ENCODE results near the gene MED22.

The MED22 gene

GRCh38 chr9:133347985-133348717 is at the start of gene MED22, which contains the start of gene RPL7A:
TSS of gene MED22 (minus strand) at chr9:133348131. CDS start at chr9:133346662, 1,469 bp downstream.
TSS of gene RPL7A (plus strand) at chr9:133348218. CDS start at chr9:133348244, 26 bp downstream.
- peak; percentile 83 for ATAC-seq
- TF ChIP-seq, protein P1, sequence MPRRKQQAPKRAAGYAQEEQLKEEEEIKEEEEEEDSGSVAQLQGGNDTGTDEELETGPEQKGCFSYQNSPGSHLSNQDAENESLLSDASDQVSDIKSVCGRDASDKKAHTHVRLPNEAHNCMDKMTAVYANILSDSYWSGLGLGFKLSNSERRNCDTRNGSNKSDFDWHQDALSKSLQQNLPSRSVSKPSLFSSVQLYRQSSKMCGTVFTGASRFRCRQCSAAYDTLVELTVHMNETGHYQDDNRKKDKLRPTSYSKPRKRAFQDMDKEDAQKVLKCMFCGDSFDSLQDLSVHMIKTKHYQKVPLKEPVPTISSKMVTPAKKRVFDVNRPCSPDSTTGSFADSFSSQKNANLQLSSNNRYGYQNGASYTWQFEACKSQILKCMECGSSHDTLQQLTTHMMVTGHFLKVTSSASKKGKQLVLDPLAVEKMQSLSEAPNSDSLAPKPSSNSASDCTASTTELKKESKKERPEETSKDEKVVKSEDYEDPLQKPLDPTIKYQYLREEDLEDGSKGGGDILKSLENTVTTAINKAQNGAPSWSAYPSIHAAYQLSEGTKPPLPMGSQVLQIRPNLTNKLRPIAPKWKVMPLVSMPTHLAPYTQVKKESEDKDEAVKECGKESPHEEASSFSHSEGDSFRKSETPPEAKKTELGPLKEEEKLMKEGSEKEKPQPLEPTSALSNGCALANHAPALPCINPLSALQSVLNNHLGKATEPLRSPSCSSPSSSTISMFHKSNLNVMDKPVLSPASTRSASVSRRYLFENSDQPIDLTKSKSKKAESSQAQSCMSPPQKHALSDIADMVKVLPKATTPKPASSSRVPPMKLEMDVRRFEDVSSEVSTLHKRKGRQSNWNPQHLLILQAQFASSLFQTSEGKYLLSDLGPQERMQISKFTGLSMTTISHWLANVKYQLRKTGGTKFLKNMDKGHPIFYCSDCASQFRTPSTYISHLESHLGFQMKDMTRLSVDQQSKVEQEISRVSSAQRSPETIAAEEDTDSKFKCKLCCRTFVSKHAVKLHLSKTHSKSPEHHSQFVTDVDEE (CRISPR knock-in tag; IDR thresholded peaks at IDR 0.05) = 0 out of 2 replicates have a peak, but pooled peaks have one; percentile 17
- TF ChIP-seq ZNF8 (CRISPR knock-in tag; IDR thresholded peaks at IDR 0.05) = no peak

DNA sequence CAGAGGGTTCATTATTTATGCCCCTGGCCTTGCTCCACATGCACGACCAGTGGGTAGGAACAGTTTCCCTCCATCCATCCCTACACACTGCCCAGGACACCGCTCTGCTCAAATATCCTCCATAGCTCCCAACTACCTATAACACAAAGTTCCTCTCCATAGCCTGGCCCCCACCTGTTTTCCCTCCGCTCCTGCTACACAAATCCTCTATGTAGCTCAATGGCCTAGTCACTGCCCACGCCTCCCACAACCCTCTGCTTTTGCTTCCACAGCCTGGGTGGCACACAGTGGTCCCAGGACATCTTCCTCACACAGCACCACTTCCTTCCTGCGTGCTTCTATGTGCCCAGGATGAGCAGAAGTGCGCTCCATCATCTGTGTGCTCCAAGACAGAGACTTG is 49.4 kb upstream of the MED22 start:
- no peak for ATAC-seq
- TF ChIP-seq ZFP3 (CRISPR knock-in tag; IDR thresholded peaks at IDR 0.05) (no peak), ZNF70 (CRISPR knock-in tag; IDR thresholded peaks at IDR 0.05) (no peak), ZC3H10 (CRISPR knock-in tag; IDR thresholded peaks at IDR 0.05) (no peak), PPARA (CRISPR knock-in tag; IDR thresholded peaks at IDR 0.05; ENCODE audit: borderline replicate concordance) (no peak)

DNA sequence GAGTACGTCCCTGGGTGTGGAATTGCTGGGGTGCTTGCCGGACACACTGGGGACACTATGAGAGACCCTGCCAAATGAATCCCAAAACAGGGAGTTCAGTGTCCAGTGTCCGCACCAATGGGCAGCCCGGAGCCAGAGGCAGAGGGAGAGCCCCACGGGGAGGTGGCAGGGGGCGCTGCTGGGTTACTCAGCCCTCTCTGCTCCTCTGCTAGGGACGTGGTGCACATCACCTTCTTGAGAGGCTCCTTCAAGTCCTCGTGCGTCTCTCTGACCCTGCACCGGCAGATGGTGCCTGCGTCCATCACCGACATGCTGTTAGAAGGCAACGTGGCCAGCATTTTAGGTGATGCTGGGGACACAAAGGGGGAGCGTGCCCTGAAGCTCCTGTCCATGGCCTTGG is 49.0 kb upstream of the MED22 start:
- no peak for TF ChIP-seq ESRRG (CRISPR knock-in tag; IDR thresholded peaks at IDR 0.05)
- peak; percentile 68 for ATAC-seq

DNA sequence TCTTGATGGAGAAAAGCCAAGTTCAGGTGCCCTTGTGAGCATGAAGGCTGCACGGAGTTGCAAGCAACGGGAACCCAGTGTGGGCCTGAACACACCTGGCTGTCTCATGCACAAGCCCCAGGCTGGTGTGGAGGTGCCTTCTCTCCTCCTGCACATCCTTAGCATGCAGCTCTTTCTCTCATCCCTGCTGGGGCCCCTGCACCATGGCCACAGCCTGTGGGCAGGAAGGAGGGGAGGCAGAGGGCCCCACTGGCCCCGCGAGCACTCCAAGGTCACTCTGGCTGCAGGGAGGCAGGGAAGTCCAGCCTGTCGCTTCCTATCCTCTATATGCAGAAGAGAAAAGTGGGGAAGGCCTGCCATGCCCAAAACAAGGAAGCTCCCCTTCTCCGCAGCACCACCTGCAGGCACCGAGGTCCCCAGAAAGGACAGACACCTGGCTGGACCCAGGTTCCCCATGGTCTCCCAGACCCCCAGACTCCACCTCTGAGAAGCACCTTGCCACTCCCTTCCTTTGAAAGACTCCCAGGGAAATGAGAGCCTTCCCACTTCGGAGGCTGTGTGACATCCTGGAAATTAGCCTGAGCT is 46.8 kb upstream of the MED22 start:
- TF ChIP-seq ZNF70 (CRISPR knock-in tag; IDR thresholded peaks at IDR 0.05) (no peak), RARB (CRISPR knock-in tag; IDR thresholded peaks at IDR 0.05) (no peak), PPARA (CRISPR knock-in tag; IDR thresholded peaks at IDR 0.05; ENCODE audit: borderline replicate concordance) (no peak), BACH2 (CRISPR knock-in tag; IDR thresholded peaks at IDR 0.05; ENCODE audit: borderline replicate concordance) (no peak), CSDC2 (CRISPR knock-in tag; IDR thresholded peaks at IDR 0.05) (no peak), OSR1 (CRISPR knock-in tag; IDR thresholded peaks at IDR 0.05) (no peak), ZFP30 (CRISPR knock-in tag; IDR thresholded peaks at IDR 0.05) (no peak), POU6F1 (CRISPR knock-in tag; IDR thresholded peaks at IDR 0.05; ENCODE audit: borderline replicate concordance, low read depth) (no peak), ZNF8 (CRISPR knock-in tag; IDR thresholded peaks at IDR 0.05) (no peak), ARNTL (CRISPR knock-in tag; IDR thresholded peaks at IDR 0.05; ENCODE audit: borderline replicate concordance, low read depth) (no peak), ZNF565 (CRISPR knock-in tag; conservative IDR thresholded peaks at IDR 0.05; ENCODE audit: low read depth) (no peak), ISL1 (CRISPR knock-in tag; IDR thresholded peaks at IDR 0.05) (no peak), SNAI2 (CRISPR knock-in tag; IDR thresholded peaks at IDR 0.05) (no peak), ZC3H10 (CRISPR knock-in tag; IDR thresholded peaks at IDR 0.05) (no peak), ZFP3 (CRISPR knock-in tag; IDR thresholded peaks at IDR 0.05) (no peak), CREB5 (CRISPR knock-in tag; IDR thresholded peaks at IDR 0.05; ENCODE audit: low read depth) (no peak)
- TF ChIP-seq, protein P1 (CRISPR knock-in tag; IDR thresholded peaks at IDR 0.05) = no peak
- TF ChIP-seq, protein P2, sequence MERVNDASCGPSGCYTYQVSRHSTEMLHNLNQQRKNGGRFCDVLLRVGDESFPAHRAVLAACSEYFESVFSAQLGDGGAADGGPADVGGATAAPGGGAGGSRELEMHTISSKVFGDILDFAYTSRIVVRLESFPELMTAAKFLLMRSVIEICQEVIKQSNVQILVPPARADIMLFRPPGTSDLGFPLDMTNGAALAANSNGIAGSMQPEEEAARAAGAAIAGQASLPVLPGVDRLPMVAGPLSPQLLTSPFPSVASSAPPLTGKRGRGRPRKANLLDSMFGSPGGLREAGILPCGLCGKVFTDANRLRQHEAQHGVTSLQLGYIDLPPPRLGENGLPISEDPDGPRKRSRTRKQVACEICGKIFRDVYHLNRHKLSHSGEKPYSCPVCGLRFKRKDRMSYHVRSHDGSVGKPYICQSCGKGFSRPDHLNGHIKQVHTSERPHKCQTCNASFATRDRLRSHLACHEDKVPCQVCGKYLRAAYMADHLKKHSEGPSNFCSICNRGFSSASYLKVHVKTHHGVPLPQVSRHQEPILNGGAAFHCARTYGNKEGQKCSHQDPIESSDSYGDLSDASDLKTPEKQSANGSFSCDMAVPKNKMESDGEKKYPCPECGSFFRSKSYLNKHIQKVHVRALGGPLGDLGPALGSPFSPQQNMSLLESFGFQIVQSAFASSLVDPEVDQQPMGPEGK (CRISPR knock-in tag; IDR thresholded peaks at IDR 0.05; ENCODE audit: borderline replicate concordance) = no peak
- TF ChIP-seq, protein P3, sequence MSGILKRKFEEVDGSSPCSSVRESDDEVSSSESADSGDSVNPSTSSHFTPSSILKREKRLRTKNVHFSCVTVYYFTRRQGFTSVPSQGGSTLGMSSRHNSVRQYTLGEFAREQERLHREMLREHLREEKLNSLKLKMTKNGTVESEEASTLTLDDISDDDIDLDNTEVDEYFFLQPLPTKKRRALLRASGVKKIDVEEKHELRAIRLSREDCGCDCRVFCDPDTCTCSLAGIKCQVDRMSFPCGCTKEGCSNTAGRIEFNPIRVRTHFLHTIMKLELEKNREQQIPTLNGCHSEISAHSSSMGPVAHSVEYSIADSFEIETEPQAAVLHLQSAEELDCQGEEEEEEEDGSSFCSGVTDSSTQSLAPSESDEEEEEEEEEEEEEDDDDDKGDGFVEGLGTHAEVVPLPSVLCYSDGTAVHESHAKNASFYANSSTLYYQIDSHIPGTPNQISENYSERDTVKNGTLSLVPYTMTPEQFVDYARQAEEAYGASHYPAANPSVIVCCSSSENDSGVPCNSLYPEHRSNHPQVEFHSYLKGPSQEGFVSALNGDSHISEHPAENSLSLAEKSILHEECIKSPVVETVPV (CRISPR knock-in tag; IDR thresholded peaks at IDR 0.05) = no peak
- no peak for ATAC-seq
